ENCODE measurements around the gene FBXO41.

Gene FBXO41

GRCh38 chr2:73262108-73262651 is 22.1 kb downstream of the FBXO41 start:
- DNase-seq (ENCODE audit: low read depth in 1 of 2, low spot score in 1 of 2) = no peak

DNA sequence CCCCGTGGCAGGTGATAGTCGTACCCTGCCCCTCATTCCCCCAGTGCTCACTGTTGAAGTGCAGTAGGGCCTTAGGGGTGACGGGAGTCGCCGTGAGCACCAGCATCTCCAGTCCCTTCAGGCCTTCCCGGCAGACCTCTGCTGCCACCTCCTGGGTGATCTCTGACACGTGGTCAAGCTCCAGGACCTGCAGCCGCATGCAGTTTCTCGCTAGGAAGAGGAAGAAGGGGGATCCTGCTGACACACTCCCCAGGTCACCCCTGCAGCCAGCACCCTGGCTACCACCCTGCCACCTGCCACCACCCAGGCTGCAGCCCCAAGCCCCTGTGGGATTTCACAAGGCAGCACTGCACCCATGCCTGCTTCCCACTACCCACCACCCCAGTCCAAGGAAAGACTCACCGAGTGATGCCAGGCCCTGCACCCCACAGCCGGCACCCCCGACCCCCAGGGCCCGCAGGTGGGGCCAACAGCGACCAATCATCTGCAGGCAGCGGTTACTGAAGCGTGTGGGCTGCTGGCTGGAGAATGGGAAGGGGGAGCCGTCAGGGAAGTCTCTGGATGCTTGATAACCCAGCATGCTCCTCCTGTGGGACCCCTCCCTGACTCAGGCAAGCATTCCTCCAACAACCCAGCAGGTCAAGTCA is 23.8 kb downstream of the FBXO41 start:
- no peak for DNase-seq (ENCODE audit: low read depth in 1 of 2, low spot score in 1 of 2)

DNA sequence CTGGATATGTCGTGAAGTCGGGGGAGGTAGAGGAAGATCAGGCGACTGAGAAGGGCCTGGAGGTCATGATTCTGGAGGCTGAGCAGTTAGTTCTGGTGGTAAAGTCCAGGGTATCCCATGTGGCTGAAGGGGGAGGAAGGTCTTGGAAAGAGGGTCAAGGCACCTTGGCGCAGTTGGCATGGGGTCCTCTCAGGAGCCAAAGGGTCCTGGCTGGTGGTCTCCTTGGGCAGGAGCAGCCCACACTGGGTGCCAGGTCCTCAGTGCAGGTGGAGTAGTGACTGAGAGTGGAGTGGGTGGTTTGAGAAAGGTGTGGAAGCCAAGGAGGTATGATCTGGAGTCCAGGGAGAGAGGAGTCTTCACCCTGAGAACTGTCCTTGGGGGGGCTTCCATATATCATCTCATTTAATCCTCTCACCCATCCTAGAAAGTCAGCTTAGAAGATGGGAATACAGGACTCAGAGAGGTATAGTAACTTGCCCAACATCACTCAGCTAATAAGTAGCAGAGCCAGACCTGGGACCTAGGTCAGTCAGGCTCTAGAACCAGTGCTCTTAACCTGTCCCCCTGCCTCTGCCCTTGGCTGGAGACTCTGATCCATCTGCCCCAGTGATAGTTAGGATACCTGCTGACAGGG is 24.5 kb downstream of the FBXO41 start:
- no peak for DNase-seq (ENCODE audit: low read depth in 1 of 2, low spot score in 1 of 2)

GRCh38 chr2:73259276-73259675 is 25.0 kb downstream of the FBXO41 start:
- no peak for DNase-seq (ENCODE audit: low read depth in 1 of 2, low spot score in 1 of 2)

DNA sequence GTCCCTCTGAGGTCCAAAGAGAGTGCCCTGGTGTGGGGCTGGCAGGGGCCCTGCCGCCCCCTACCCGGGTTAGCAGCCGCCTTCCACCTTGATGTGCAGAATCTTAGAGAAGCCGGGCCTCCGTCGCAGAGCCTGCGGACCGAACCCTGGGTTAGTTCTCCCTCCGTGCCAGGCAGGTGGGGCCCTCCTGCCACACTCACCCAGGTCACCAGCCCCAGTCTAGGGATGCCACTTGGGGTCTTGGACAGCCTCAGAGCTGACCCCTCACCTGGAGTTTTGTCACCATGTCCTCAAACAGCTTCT is 25.4 kb downstream of the FBXO41 start:
- DNase-seq (ENCODE audit: low read depth in 1 of 2, low spot score in 1 of 2) = no peak

DNA sequence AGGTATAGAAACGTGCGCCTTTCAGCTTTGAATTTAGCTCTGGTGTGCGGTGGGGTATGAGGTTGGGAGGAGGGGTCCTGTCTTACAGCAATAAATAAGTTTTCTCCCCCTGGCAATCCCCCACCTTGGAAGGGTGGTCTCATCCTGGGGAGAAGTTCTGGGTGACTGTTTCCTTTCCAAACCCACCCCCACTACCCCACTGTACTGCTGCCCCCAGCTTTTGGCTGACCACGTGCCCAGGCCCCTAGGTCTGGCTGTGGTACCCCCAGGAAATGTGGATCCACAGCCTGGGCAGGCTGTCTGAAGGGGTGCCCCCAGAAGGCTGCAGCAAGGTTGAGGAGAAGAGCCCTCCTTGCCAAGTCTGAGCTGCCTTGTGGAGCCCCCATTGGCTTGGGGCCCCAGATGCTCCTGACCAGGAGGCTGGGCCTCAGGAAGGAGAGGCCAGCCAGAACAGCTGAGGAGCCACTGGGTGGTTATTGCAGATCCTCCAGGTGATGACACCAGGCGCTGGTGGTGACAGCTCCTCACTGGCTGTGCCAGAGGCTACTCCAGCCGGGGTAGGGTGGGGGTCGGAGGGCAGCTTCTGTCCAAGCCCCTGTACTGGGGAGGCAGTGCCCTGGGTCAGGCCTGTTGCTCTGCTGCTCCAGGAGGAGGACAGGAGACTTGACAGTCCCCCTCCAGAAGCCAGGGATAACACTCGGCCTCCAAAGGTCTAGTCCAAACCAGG is 25.9 kb downstream of the FBXO41 start:
- DNase-seq (ENCODE audit: low read depth in 1 of 2, low spot score in 1 of 2) = no peak

DNA sequence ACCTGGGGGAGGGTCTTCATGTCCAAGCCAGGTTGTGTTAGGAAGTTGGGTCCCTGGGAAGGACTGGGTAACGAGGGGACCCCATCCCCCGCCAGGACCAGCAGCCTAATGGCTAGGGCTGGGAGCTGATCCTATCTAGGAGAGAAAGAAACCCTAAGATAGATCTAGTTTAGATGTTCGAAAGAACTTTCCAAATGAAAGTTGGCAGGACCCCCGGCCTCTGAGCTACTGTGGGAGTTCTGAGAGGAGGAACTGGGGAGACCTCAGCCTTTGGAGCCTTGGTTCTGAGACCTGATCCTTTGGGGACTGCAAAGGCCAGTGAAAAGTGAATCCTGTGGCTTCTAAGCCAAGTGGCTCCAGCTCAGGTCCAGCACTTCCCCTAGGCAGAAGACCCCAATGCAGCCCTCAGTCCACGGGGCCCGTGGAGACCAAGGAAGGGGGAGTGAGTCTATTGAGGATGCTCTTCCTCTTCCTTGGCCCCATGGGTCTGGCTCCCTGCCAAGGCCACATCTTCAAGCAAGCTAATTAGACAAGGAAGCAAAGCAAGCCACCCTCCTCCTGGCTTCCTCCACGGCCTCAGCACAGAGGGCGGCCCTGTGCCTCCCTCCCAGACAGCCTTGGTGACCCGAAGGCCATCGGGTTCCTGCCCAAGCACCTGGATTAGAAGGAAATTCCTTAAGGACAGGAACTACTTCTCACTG is 26.7 kb downstream of the FBXO41 start:
- DNase-seq (ENCODE audit: low read depth in 1 of 2, low spot score in 1 of 2) = no peak

- no peak for DNase-seq (ENCODE audit: low read depth in 1 of 2, low spot score in 1 of 2)
Measured at GRCh38 chr2:73257021-73257420, 27.3 kb downstream of the FBXO41 start.

- no peak for DNase-seq (ENCODE audit: low read depth in 1 of 2, low spot score in 1 of 2)
Measured at GRCh38 chr2:73256618-73256922, 27.7 kb downstream of the FBXO41 start.

DNA sequence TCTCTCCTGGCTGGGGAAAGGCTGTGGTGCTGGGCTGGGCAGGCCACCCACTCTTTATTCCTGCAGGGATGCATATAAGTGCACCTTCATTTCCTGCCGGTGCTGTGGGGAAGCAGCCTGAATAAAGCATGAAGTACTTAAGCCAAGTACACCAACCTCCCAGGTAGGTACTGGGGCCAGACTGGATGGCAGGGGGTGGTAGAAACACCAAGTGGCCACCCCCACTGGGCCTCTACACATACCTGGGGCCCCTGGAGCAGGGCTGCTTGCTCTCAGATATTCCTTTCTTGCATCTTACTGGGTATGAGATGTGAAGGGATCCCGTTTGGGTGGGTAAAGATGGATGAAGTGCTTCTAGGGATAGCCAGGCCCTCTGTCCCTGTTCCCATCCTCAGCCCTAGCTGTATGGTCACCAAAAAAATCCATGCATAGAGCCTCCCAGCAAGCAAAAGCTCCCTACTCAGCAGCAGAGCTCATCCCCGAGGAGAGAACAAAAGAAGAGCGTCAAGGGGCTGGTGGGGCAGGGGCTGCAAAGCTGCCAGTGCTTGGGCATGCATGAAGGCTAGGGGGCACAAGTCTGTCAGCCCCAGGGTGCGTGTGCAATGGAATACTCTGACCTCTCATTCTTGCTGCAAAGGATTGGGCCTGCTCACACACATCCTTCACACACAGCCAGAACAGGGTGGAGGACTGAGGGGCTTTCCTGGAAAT is 28.2 kb downstream of the FBXO41 start:
- DNase-seq (ENCODE audit: low read depth in 1 of 2, low spot score in 1 of 2) = no peak

DNA sequence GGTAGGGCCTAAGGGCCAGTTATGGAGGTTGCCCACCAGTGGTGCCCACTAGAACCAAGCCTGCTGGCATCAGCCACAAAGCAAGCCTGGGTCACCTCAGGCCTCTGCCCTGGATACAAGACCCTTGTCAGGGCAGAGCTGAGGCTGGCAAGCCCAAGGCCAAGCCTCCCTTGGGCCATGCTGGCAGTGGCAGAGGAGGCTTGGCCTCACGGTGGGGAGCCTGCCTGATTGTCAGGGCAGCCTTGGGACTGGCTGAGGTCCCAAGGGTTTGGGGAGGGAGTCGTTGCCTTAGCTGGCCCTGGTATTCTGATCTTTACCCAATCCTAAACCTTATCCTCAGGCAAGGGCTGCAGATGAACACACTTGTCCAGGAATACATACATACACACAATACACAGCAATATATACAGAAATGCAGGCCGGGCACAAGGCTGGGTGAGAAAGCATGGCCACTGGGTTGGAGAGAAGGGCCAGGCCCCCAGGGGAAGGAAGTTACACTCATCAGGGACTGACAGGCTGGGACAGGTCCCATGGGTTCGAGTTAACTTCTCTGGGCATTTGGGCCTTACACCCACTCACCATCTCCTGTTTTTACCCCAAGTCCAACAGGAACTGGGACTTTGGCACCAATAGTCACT is 29.2 kb downstream of the FBXO41 start:
- no peak for DNase-seq (ENCODE audit: low read depth in 1 of 2, low spot score in 1 of 2)

DNA sequence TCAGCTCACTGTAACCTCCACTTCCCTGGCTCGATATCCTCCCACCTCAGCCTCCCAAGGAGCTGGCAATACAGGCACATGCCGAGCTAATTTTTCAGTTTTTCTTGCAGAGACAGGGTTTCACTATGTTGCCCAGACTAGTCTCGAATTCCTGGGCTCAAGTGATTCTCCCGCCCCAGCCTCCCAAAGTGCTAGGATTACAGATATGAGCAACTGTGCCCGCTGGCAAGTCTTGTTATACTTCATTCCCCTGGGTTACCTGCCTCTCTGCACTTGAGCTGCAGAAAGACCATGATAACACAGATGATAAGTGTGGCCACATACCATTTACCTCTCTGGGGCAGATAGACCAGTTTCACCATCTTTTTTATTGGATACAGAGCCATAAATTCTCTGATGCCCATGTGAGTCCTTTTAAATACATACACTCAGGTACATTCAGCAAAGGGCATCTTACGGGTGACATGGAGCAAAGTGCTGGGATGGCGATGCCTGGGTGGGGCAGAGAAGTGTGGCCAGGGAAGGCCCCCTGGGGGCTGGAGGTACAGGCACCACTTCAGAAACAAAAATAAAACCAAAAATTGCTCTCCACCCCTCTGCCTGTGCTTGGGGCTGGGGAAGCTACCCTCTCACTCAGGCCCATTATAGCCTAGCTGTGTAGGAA is 29.8 kb downstream of the FBXO41 start:
- no peak for DNase-seq (ENCODE audit: low read depth in 1 of 2, low spot score in 1 of 2)

- DNase-seq (ENCODE audit: low read depth in 1 of 2, low spot score in 1 of 2) = no peak
Measured at GRCh38 chr2:73253901-73254300, 30.4 kb downstream of the FBXO41 start.

DNA sequence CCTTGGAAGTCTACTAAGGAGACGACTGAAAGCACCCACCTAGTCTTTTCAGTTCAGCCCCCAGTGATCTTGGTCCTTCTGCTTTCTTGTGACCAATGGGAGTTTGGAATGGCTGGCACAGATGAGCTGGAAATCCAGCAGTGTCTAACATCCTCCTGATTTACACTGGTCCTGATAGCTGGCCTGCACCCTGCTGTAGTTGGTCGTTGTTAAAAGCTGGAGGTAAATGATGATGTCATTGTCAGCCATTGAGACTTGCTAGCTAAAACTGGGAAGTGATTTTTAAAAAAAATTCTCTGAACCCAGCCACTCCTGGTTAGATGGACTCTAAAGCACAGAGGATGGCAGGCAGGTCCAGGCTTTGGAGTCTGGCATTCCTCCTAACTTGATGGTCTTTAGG is 30.9 kb downstream of the FBXO41 start:
- no peak for DNase-seq (ENCODE audit: low read depth in 1 of 2, low spot score in 1 of 2)

DNA sequence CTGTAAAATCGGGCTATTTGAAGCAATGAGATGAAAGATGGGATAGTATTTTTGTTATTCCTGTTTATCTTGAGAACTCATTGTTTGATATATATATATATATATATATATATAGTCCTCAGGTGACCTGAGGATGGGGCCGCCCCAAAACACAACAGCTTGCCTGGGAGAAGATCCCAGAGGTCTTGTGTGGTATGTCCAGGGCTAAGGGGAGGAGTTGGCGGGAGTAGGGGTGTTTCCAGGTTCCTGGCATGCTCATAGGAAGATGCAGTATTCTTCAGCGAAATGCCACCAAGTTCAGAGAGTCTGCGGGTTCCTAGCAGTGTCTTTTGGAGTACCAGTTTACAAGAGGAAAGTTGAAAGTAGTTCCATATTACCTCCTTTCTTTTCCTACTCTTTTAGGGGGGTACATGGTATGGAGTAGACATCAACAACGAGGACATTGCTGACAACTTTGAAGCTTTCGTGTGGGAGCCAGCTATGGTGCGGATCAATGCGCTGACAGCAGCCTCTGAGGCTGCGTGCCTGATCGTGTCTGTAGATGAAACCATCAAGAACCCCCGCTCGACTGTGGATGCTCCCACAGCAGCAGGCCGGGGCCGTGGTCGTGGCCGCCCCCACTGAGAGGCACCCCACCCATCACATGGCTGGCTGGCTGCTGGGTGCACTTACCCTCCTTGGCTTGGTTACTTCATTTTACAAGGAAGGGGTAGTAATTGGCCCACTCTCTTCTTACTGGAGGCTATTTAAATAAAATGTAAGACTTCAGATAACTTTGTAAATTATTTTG is 31.8 kb downstream of the FBXO41 start:
- DNase-seq (ENCODE audit: low read depth in 1 of 2, low spot score in 1 of 2) = no peak

DNA sequence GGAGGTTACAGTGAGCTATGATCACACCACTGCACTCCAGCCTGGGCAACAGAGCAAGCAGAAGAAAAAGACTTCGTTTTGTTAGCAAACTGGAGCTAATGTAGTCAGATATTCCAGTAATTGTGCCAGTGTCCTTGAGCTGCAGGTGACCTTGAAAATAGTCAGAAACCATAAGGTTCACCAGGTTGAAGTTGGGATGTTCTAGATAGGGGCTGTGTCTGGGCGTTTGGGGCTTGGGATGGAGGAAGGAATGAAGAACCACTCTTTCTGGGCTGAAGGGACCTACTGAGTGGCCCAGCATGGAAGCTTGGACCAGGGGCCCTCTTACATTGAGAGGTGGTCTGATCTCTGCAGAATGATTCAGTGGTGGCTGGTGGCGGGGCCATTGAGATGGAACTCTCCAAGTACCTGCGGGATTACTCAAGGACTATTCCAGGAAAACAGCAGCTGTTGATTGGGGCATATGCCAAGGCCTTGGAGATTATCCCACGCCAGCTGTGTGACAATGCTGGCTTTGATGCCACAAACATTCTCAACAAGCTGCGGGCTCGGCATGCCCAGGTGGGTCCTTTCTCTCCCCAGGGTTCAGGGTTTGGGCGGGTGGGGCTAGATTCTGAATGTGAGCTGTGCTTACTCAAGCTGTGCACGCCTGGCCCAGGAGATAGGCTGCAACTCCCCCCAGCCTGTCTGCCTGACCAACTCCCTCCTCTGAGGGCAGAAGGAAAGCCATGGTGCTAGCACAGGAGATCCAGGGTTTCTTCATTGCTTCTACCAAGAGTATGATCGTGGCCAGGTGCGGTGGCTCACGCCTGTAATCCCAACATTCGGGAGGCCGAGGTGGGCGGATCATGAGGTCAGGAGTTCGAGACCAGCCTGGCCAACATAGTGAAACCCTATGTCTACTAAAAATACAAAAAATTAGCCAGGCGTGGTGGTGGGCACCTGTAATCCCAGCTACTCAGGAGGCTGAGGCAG is 33.1 kb downstream of the FBXO41 start:
- DNase-seq (ENCODE audit: low read depth in 1 of 2, low spot score in 1 of 2) = no peak

GRCh38 chr2:73249636-73250035 is 34.6 kb downstream of the FBXO41 start:
- no peak for DNase-seq (ENCODE audit: low read depth in 1 of 2, low spot score in 1 of 2)

DNA sequence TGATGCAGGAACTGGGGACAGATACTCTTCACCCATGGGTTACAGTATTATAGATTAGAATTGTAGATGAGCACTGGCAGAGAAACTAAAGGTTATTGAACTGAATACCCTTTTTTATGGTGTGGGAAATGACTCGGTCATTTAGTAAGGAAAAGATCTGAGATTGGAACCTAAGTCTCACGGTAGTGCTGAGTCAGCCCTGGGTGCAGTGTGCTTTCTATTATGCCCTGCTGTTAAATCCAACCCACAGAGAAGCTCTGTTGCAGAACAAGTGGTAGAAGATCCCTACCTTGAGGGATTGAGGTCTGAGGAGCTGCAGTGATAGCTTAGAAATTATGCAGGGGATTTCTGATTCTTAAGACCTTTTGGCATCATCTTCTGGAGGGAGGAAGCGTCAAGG is 37.4 kb downstream of the FBXO41 start:
- no peak for DNase-seq (ENCODE audit: low read depth in 1 of 2, low spot score in 1 of 2)

Data from stimulated activated CD4-positive, alpha-beta T cell treated with anti-CD3 and anti-CD28 coated beads, Interleukin-15, amount 100 ng/mL, for 1 hour (primary cell).